HG02970 (cell line): ENCODE results near the gene LNPEP.

Experiments used
- ATAC-seq: cut with Tn5 transposase; IDR thresholded peaks from one replicate; pipeline ENCODE4 v1.9.1; 2021; ENCODE audit warnings: mild to moderate bottlenecking, moderate library complexity, moderate number of reproducible peaks; ENCODE audit not compliant: unreplicated experiment, low FRiP score

Gene LNPEP

DNA sequence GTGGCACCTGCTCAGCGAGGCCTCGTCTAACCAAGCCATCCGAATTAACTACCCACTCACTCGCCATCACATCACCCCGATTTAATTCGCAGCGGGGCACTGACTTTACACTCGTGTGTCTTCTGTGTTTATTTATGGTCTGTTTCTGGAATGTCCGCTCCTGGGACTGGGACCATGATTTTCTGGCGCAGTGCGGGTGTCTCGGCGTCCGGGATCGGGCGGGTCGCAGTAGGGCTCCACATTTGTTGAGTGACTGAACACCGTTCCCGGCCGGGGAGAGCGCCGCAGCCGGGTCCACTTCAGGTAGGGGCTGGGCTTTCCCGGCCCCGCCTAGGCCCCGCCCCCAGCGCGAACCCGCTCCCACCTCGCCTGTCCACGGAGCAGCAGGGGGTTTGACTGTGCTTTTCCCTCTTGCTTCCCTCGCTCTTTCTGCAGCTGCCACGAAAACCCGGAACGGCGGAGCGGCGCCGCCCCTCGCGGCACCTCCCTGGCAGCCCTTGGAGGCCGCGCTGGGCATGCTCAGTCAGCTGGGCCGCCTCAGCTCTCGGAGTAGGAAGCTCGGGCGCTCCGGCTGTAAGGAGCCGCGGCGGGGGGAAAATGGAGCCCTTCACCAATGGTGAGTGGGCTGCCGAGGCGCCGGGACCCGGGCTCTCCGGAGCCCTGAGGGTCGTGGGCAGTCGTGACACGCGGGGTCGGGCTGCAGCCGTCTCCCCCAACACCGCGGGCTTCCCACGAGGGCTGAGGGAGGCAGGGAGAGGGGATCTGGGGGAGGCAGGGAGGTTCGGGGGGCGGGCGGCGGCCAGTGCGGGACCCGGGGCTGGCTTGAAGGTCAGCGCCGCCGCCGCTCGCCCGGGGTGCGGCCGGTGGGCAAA lies at the start of gene LNPEP:
Gene LNPEP, plus strand, starts transcription at position 522 of the 872 bp plus-strand sequence. Its CDS starts 76 bp downstream, at position 598.
- ATAC-seq, result peak; percentile 43

DNA sequence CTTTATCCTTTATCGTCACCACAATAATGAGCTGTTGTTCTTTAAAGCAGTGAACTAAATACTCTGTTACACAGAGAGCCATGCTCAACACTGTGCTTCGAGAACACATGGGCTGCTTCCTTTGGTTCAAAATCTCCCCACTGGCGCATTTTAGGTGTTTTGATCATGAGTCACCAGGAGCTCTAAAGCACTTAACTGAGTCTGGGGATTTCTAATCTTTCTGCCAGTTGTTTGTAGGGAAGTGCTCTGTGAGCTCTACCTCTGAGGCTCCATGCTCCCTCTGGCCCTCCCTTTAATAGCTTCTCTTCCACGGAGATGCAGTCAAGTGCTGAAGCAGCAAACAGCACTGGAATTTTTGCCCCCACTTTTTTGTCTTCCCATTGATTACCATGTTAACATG lies 42.5 kb upstream of the LNPEP start:
- no peak for ATAC-seq

DNA sequence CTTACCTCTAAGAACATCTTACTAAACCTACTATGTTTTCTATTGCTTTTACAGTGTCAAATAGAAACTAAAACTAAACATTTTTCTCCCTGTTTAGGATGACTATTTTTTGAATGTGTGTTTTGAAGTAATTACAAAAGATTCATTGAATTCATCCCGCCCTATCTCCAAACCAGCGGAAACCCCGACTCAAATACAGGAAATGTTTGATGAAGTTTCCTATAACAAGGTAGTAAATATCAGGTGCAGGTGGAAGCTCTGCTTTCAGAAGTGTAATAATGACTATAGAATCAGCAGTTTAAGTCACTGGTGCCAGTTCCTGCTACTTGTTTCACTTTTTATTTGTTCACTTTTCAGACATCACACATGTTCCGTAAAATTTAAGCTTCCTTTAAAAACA lies 39.6 kb upstream of the LNPEP start:
- peak; percentile 51 for ATAC-seq

DNA sequence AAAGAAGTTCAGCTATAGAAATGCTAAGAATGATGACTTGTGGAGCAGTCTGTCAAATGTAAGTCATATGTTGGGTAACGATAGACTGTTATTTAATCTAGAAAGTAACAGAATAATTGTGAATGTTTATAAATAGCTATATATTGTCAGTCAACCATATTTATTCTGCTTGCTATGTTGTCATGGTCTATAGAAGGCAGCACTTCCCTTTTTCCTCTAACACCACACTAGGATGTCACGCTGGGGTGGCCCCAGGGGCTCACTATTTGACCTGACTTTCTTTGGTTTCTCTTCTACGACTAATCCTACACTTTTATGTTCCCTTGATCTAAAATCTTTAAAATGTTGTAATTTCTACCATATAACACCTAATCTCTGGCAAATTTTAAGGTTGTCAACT lies 39.1 kb upstream of the LNPEP start:
- ATAC-seq, result peak; percentile 80

DNA sequence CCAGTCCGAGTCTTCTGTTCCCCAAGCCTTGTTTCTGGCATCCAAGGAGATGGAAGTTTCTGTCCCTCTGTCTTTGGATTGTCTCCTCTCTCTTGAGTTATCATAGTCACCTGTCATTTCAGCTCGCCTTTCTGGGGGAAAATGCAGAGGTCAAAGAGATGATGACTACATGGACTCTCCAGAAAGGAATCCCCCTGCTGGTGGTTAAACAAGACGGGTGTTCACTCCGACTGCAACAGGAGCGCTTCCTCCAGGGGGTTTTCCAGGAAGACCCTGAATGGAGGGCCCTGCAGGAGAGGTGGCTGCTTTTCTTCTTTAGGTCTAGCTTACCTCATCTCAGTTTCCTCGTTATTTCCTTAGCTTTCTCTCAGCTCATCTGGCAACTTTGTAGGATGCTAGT lies 34.5 kb upstream of the LNPEP start:
- no peak for ATAC-seq

DNA sequence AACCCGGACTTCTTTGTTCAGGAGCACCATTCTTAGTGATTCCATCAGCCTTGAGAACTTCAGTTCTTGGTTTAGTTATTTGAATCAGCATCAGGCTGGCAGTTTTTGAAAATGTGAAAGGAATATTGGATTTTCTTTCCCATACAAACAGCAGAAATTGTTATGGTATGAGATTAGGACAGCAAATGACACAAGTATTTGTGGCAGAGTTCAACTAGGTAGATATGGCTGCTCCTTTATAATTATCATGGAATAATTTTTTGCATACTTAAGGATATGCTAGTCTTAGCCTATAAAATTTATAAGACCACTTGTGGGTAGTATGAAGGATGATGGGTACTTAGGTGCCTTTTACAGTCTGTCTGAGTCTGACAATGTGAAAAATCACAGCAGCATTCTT lies 34.0 kb upstream of the LNPEP start:
- no peak for ATAC-seq

DNA sequence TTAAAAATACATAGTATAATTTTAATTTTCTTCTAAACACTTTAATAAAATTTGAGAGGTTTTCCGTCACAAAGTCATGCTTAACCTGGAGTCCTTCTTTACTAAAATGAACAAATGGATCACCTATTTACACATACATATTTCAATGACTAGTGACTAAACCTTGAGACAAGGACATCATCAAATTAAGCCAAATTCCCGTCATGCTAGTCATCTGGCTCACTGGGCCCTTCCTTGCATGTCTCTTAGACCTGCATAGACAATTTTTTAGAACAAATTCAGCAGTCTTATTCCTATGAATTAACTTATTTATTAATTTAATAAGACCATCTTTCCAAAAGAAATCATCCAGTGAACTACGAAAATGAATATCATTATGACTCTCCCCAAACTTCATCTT lies 33.0 kb upstream of the LNPEP start:
- ATAC-seq, result no peak

DNA sequence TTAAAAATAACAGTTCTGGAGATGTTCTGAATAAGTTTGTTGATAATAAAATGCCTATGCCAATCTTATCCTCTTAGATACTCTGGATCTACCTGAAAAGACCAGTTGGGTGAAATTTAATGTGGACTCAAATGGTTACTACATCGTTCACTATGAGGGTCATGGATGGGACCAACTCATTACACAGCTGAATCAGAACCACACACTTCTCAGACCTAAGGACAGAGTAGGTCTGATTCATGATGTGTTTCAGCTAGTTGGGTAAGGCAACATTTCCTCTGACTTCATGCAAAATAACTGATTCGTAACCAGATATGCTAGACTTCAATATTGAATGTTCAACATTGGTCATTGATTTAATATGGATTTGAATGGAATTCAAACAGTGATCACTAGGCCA lies 32.6 kb upstream of the LNPEP start:
- no peak for ATAC-seq

DNA sequence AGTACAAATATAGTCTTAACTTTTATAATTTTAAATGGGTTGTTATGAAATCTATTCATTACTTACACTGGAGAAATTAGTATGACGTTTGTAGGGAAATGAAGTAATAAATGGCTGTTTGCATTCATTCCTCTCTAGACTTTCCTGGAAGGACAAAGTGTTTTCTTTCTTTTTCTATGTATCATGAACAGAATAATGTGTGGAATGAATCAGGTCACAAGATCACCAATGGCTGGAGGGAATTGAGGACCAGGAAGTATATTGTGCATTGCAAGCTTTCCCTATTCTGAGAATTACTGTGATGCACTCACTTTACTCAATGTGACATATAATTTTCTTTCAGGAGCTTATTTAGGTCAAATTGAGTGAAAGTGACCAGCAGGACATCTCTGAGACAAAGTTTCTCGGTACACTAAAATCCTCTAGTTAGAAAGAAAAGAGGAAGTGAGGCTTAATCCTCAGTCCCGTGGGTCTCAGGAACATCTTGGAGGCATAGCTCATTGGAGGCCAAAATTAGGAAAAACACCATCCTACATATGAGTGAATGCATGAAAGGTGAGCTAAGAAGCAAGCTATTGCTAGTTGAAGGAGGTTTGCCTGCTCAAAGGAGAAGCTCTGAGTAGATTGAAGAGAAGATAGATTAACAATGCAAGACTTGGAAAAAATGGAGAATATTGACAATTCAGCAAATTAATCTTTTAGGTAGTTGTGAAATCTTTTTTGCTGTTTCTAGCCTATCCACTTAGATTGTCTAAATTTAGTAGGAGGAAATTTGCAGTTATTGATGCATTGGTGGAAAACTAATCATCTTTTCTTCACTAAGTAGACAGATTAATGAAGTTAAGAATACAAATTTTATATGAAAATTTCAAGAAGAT lies 31.6 kb upstream of the LNPEP start:
- ATAC-seq, result no peak

DNA sequence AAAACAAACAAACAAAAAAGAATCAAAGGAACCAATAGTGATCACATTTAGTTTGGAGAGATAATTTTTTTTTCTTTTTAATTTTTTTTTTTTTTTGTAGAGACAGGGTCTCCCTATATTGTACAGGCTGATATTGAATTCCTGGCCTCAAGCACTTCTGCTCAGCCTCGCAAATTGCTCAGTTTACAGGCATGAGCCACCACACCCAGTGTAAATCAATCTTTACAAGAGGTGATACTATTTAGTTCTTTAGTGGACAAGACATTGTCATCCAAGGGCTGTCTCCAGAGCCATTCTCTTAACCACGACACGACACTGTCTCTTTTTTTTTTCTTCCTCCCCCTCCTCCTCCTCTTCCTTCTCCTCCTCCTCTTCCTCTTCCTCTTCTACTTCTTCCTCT lies 30.0 kb upstream of the LNPEP start:
- ATAC-seq, result no peak

DNA sequence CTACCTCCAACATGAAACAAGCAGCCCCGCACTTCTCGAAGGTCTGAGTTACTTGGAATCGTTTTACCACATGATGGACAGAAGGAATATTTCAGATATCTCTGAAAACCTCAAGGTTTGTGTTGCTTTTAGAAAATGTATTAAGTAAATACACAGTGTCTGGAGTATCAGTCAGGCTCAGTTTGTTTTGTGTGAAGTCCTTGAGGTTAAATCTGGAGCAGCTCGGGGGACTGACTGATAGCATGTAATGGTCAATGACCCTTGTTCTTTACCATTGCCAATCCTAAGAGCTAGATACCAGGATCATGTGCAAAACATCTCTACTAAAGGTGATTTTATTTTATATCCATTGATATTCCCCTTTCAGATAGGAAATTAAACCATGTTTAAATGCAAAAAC lies 26.9 kb upstream of the LNPEP start:
- ATAC-seq, result no peak

DNA sequence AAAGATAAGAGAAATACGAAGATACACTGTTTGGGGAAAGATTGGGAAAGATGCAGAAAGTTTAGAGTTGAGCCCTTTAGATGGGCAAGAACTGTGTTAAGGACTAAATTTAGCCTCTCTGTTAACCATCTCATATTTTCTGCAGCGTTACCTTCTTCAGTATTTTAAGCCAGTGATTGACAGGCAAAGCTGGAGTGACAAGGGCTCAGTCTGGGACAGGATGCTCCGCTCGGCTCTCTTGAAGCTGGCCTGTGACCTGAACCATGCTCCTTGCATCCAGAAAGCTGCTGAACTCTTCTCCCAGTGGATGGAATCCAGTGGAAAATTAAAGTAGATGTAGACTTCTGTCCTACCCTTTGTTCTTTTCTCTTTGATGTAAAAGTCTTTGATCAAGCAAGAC lies 26.4 kb upstream of the LNPEP start:
- no peak for ATAC-seq

DNA sequence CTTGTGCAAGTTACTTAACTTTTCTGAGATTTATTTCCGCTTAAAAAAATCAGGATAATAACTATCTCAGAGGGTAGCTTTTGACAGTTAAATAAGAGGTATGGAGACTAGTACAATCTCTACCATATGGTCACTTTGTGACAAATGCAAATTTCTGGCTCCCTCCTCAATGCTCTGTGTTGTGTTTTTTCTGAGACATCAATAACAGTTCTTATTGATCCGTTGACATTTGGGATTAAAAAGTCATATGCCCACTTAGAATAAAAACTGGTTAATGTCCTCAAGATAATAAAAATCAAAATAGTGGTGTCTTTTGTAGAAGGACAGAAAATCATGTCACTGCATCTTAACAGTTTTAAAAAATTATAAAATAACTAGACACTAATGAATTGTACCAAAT lies 24.7 kb upstream of the LNPEP start:
- no peak for ATAC-seq

DNA sequence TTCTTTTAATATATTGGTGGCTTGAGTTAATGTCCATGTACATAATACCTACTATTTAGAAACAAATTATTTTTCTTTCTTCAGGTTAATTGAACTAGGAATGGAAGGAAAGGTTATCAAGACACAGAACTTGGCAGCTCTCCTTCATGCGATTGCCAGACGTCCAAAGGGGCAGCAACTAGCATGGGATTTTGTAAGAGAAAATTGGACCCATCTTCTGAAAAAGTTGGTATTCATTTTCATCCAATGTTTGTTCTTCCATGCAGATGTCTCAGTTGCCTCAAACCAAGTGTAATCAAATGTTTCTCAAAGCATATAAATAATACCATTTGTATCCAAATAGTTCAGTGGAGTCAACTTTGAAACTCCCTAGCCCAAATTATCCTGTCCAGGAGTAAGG lies 22.6 kb upstream of the LNPEP start:
- ATAC-seq, result no peak

DNA sequence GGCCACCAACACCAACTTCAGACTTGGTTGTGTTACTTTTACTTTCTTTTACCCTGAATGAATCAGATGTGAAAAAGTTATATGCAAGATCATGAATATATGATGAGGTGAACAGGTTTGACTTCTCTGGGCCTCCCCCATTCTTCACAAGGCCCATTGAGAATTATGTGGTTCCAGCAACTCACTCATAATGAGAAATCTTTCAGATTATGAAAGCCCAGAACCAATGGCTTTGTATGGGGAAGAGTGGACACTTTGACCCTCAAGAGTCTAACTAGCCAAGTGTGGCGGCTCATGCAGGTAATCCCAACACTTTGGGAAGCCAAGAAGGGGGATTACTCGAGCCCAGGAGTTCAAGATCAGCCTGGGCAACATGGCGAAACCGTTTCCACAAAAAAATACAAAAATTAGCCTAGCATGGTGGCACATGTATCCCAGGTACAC lies 16.1 kb upstream of the LNPEP start:
- ATAC-seq, result peak; percentile 53

DNA sequence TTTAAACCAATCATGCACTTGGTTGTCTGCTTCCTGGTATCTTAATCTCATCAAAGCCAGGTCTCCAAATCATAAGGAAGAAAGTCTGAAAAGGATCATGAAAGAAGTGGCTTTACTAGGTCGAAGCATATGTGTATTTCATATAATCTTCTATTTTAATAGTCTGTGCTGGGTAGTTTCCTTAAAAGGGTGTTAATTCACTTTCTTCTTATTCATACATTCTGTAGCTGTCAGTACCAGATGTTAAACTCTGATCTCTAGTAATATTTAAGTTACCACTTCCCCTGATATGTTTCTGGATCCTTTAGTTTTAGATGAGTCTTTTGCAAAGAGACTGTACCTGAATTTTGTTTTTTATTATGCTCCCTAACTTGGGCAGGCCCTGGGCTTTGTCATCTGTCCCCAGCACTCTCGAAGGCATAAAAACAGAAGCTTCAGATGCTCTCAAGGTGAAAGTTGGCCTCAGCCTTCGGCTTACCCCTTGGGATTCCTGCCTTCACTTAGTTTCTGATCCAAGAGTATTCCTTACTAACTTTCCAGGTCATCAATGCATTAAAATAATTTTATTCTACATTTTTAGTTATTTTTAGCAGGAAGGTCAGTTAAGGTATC lies 15.0 kb upstream of the LNPEP start:
- ATAC-seq, result no peak

DNA sequence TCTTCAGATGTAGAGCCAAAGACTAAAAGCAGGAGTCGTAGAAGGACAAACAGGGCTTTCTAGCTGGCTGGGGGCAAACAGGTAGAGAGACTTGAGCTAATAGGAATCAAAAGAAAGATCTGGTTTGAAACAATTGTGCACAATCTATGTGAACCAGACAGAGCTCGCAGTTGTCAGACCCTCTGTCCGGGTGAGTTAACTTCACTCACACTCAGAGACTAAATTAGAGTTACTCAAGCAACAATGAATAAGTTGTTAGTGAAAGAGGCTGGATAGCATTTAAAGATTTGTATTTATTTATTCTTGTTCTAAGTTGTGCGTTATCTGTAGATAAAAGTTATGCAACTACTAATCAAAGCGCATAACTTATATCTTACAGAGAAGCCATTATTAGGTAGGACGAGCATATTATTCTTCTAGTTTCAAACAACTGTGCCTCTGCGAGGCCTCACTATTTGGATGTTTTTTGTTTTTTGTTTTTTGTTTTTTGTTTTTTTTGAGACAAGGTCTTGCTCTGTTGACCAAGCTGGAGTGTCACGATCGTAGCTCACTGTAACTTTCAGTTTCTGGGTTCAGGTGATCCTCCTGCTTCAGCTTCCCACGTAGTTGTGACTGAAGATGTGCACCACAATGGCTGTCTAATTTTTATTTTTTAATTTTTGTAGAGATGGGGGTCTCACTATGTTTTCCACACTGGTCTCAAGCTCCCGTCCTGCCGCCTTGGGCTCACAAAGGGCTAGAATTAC lies 13.2 kb upstream of the LNPEP start:
- ATAC-seq, result no peak

DNA sequence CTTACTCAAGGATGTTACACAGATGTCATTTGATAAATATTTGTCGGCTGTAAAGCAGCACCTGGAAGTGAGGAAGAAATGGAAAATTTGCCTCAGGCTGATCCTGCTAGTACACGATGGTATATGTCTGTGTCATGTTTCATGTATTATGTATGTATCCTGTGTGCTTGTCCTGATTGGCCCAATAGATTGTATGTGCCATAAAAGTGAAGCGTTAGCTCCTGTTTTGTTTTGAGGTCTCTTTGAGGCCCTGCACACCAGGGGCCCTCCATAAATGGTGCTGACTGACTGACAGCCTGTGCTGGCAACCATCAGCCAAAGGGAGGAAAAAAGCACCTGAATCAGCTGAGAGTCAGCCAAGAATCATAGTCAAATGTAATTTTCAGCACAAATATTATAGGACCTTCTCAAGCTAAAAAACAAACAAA lies 11.8 kb upstream of the LNPEP start:
- ATAC-seq, result no peak

DNA sequence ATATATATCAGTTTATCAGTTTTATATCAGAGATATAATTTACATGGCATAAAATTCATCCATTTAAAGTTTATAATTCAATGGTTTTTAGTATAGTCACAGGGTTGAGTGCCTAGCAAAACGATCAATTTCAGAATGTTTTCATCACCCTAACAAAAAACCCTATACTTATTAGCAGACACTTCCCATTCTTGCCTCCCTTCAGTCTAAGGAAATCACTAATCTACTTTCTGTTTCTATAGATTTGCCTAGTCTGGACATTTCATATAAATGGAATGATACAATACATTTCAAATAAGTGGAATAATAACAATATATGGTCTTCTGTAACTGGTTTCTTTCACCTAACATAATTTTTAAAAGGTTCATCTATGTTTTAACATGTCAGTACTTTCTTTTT lies 9.6 kb upstream of the LNPEP start:
- ATAC-seq, result no peak

DNA sequence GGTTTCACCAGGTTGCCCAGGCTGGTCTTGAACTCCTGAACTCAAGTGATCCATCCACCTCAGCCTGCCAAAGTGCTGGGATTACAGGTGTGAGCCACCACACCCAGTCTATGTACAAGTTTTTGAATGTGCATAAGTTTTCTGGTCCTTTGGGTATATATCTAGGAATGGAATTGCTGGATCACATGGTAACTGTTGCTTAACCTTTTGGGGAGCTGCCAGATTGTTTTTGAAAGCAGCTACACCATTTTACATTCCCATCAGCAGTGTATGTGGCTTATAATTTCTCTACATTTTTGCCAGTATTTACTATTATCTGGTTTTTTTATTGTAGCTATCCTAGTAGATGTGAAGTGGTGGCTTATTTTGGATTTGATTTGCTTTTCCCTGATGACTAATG lies 8.9 kb upstream of the LNPEP start:
- no peak for ATAC-seq
